MG63 (cell line): ENCODE results near the gene BEAN1. TPM values are rescaled to one million over a fixed set of nuclear protein-coding genes. Genes with fewer than 3 reads are reported as not detected.

Experiments
- DNase-seq: peaks from one replicate; pipeline ENCODE4 v3.0.0-alpha.2; 2020
- H3K27me3 ChIP-seq: fragments of 250-450 bp; sonication (Bioruptor Pico); 2 replicates; pipeline ENCODE4 v1.5.1; 2020; ENCODE audit warnings: mild to moderate bottlenecking, moderate library complexity
- H3K36me3 ChIP-seq: fragments of 250-450 bp; sonication (Bioruptor Pico); 2 replicates; pipeline ENCODE4 v1.5.1; 2020; ENCODE audit warnings: mild to moderate bottlenecking, moderate library complexity
- H3K4me3 ChIP-seq: fragments of 250-450 bp; sonication (Bioruptor Pico); 2 replicates; pipeline ENCODE4 v1.5.1; 2020; ENCODE audit warnings: mild to moderate bottlenecking, moderate library complexity
- H3K9me3 ChIP-seq: fragments of 250-450 bp; sonication (Bioruptor Pico); 2 replicates; pipeline ENCODE4 v1.5.1; 2020; ENCODE audit warnings: mild to moderate bottlenecking, moderate library complexity
- total RNA-seq: library from RNA; depleted of rRNA; stranded (reverse); fragments of >200 nt; shearing (Covaris generic); gene quantifications from 2 replicates; pipeline ENCODE4 v1.2.3, GENCODE V29; 2014; ENCODE audit warnings: low replicate concordance

The BEAN1 gene
- total RNA-seq, 1 experiment from 2014 or later, result 0.56 TPM

- no peak overlapping the region; the same call in 1 of the 2 replicates for H3K4me3 ChIP-seq
Measured at GRCh38 chr16:66427871-66428681, 981 bp downstream of the BEAN1 start.

GRCh38 chr16:66428682-66429251 is 1.7 kb downstream of the BEAN1 start:
- Histone ChIP-seq H3K9me3 (no peaks in the 10 kb centered on the region), H3K36me3 (no peaks in the 10 kb centered on the region), H3K27me3 (no peaks in the 10 kb centered on the region), H3K4me3 (no peak overlapping the region)
- no peak for DNase-seq

More at GRCh38 chr16:66427871-66428681, 981 bp downstream of the BEAN1 start:
- no peaks in the 10 kb centered on the region for H3K9me3 ChIP-seq
- DNase-seq, result no peak
- no peaks in the 10 kb centered on the region for H3K36me3 ChIP-seq
- no peaks in the 10 kb centered on the region for H3K27me3 ChIP-seq

GRCh38 chr16:66429290-66429962 is 2.3 kb downstream of the BEAN1 start:
- Histone ChIP-seq H3K4me3 (no peak overlapping the region), H3K9me3 (no peaks in the 10 kb centered on the region), H3K36me3 (no peaks in the 10 kb centered on the region), H3K27me3 (no peaks in the 10 kb centered on the region)
- no peak for DNase-seq

- Histone ChIP-seq H3K27me3 (no peaks in the 10 kb centered on the region), H3K9me3 (no peaks in the 10 kb centered on the region), H3K36me3 (no peaks in the 10 kb centered on the region), H3K4me3 (no peak overlapping the region)
- no peak for DNase-seq
Measured at GRCh38 chr16:66430214-66430613, 3.1 kb downstream of the BEAN1 start.

GRCh38 chr16:66431760-66432159 is 4.7 kb downstream of the BEAN1 start:
- Histone ChIP-seq H3K9me3 (no peaks in the 10 kb centered on the region), H3K27me3 (no peaks in the 10 kb centered on the region), H3K36me3 (no peaks in the 10 kb centered on the region), H3K4me3 (no peak overlapping the region)
- no peak for DNase-seq

- no peaks in the 10 kb centered on the region for H3K27me3 ChIP-seq
- no peaks in the 10 kb centered on the region for H3K9me3 ChIP-seq
- no peak for DNase-seq
Measured at GRCh38 chr16:66432429-66432828, 5.3 kb downstream of the BEAN1 start.

GRCh38 chr16:66434619-66435430 is 7.7 kb downstream of the BEAN1 start:
- Histone ChIP-seq H3K36me3 (no peaks in the 10 kb centered on the region), H3K4me3 (no peak overlapping the region), H3K9me3 (no peaks in the 10 kb centered on the region), H3K27me3 (no peaks in the 10 kb centered on the region)
- no peak for DNase-seq

More at GRCh38 chr16:66432429-66432828, 5.3 kb downstream of the BEAN1 start:
- Histone ChIP-seq H3K4me3 (no peak overlapping the region), H3K36me3 (no peaks in the 10 kb centered on the region)

- no peaks in the 10 kb centered on the region for H3K27me3 ChIP-seq
- no peaks in the 10 kb centered on the region for H3K9me3 ChIP-seq
- H3K36me3 ChIP-seq, result no peaks in the 10 kb centered on the region
- no peak overlapping the region for H3K4me3 ChIP-seq
- no peak for DNase-seq
Measured at GRCh38 chr16:66435896-66436295, 8.8 kb downstream of the BEAN1 start.

GRCh38 chr16:66437391-66437945 is 10.4 kb downstream of the BEAN1 start:
- Histone ChIP-seq H3K9me3 (no peaks in the 10 kb centered on the region), H3K27me3 (no peaks in the 10 kb centered on the region), H3K4me3 (no peak overlapping the region), H3K36me3 (no peaks in the 10 kb centered on the region)
- DNase-seq, result no peak

GRCh38 chr16:66438536-66438935 is 11.4 kb downstream of the BEAN1 start:
- H3K9me3 ChIP-seq, result no peaks in the 10 kb centered on the region
- DNase-seq, result no peak
- no peaks in the 10 kb centered on the region for H3K36me3 ChIP-seq
- H3K27me3 ChIP-seq, result no peaks in the 10 kb centered on the region
- no peak overlapping the region for H3K4me3 ChIP-seq

GRCh38 chr16:66439051-66439730 is 12.1 kb downstream of the BEAN1 start:
- DNase-seq, result no peak
- Histone ChIP-seq H3K4me3 (no peak overlapping the region), H3K36me3 (no peaks in the 10 kb centered on the region), H3K9me3 (no peaks in the 10 kb centered on the region), H3K27me3 (no peaks in the 10 kb centered on the region)

GRCh38 chr16:66440271-66440802 is 13.2 kb downstream of the BEAN1 start:
- no peaks in the 10 kb centered on the region for H3K9me3 ChIP-seq
- no peak overlapping the region for H3K4me3 ChIP-seq
- no peaks in the 10 kb centered on the region for H3K27me3 ChIP-seq
- no peaks in the 10 kb centered on the region for H3K36me3 ChIP-seq
- DNase-seq, result no peak

GRCh38 chr16:66440970-66441369 is 13.9 kb downstream of the BEAN1 start:
- Histone ChIP-seq H3K27me3 (no peaks in the 10 kb centered on the region), H3K4me3 (no peak overlapping the region), H3K9me3 (no peaks in the 10 kb centered on the region), H3K36me3 (no peaks in the 10 kb centered on the region)
- no peak for DNase-seq

GRCh38 chr16:66441586-66442375 is 14.7 kb downstream of the BEAN1 start:
- Histone ChIP-seq H3K27me3 (no peaks in the 10 kb centered on the region), H3K36me3 (no peaks in the 10 kb centered on the region), H3K4me3 (no peak overlapping the region), H3K9me3 (no peaks in the 10 kb centered on the region)
- DNase-seq, result peak; percentile 84
